ENCODE measurements around the gene PRR5. TPM values are rescaled to one million over a fixed set of nuclear protein-coding genes. Genes with fewer than 3 reads are reported as not detected.
A peak's percentile ranks its signal among the peaks of the same experiment; 100 is the strongest.

PRR5 gene
- total and polyA plus RNA-seq, 7 experiments from 2014 or later = 19.6 to 49.1 (median 30.7) TPM

DNA sequence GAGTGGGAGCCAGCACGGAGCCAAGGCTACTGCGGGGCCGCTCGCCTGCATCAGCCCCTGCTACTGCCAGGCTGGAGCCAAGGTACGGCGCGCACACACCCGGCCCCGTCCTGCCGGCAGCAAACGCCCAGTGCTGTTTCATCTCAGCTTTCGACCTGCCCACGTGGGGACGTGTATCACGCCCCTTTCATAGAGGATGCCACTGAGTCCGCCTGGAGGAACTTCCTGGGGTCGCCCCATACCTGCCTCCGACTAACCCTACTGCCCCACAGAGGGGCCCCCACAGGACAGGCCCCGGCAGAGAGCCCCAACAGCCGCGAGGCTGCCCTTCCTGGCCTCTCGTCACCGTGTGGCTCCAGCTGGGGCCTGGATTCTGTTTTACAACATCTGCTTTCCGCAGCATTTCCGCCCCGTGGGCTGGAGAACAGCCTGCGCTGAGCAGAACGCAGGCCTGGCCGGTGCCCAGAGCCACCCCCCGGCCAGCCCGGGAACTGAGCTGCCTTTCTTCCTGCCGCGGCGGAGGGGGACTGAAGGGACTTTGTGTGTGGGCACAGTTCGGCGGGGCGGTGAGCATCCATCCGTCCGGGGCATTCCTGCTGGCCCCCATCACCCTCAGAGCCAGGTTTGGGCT lies 27.5 kb downstream of the PRR5 start:
- DNase-seq = peak in 3 of 9 donors; percentile 16 to 18 (median 17)
- peaks cover 0 to 32% (median 0%) of the 10 kb centered on the region in 3 experiments for H3K36me3 ChIP-seq (ENCODE audit: control insufficient read depth in 2 of 3, insufficient read depth in 3 of 3, low read length in 3 of 3)

GRCh38 chr22:44730022-44730393 lies 28.0 kb downstream of the PRR5 start:
- peaks cover 0 to 17% (median 3%) of the 10 kb centered on the region in 7 donors for H3K4me1 Mint-ChIP-seq
- no peaks in the 10 kb centered on the region for H3K9me3 ChIP-seq (ENCODE audit: control insufficient read depth in 2 of 3, low read length in 3 of 3)
- H3K4me3 ChIP-seq (ENCODE audit: low read length) = no peak overlapping the region
- H3K27ac Mint-ChIP-seq = no peak overlapping the region
- H3K4me3 Mint-ChIP-seq = no peak overlapping the region
- H3K36me3 Mint-ChIP-seq = peaks cover 0 to 12% (median 0%) of the 10 kb centered on the region in 5 donors
- ATAC-seq (no peak), DNase-seq (no peak)
- CTCF ChIA-PET = interaction anchor here (1.0 kb wide), 1 partner anchor 10 kb away, joined by 3 read pairs; no protein-coding TSS in a partner anchor
- H3K9me3 Mint-ChIP-seq = peaks cover 0 to 3% (median 0%) of the 10 kb centered on the region in 11 donors
- no peak overlapping the region for H3K27ac ChIP-seq (ENCODE audit: low read depth, low read length)
- H3K27me3 Mint-ChIP-seq = no peaks in the 10 kb centered on the region
- POLR2A ChIA-PET = no interaction called here
- H3K4me1 ChIP-seq (ENCODE audit: control insufficient read depth in 2 of 2, insufficient read depth in 2 of 2, low read length in 2 of 2) = no peaks in the 10 kb centered on the region
- H3K36me3 ChIP-seq (ENCODE audit: control insufficient read depth in 2 of 3, insufficient read depth in 3 of 3, low read length in 3 of 3) = peaks cover 0 to 27% (median 0%) of the 10 kb centered on the region in 3 experiments
- H3K27me3 ChIP-seq (ENCODE audit: control insufficient read depth in 2 of 2, insufficient read depth in 2 of 2, low read length in 2 of 2) = no peaks in the 10 kb centered on the region
- intact Hi-C loops (cut with micrococcal nuclease) = no loop called here

More for the DNA sequence above, 27.5 kb downstream of the PRR5 start:
- H3K36me3 Mint-ChIP-seq = peaks cover 0 to 13% (median 0%) of the 10 kb centered on the region in 5 donors
- H3K4me3 Mint-ChIP-seq = peak overlapping the region in 3 of 10 donors; percentile 8 to 19 (median 17)
- H3K4me1 ChIP-seq (ENCODE audit: control insufficient read depth in 2 of 2, insufficient read depth in 2 of 2, low read length in 2 of 2) = no peaks in the 10 kb centered on the region
- H3K4me3 ChIP-seq (ENCODE audit: low read length) = no peak overlapping the region
- H3K27me3 Mint-ChIP-seq = no peaks in the 10 kb centered on the region
- no peaks in the 10 kb centered on the region for H3K27me3 ChIP-seq (ENCODE audit: control insufficient read depth in 2 of 2, insufficient read depth in 2 of 2, low read length in 2 of 2)
- H3K9me3 Mint-ChIP-seq = peaks cover 0 to 3% (median 0%) of the 10 kb centered on the region in 11 donors
- ChIA-PET CTCF (no interaction called here), POLR2A (no interaction called here)
- peak overlapping the region in 3 of 9 donors; percentile 9 to 63 (median 28) for H3K27ac Mint-ChIP-seq
- intact Hi-C loops (cut with micrococcal nuclease) = no loop called here
- H3K4me1 Mint-ChIP-seq = peaks cover 0 to 17% (median 3%) of the 10 kb centered on the region in 7 donors
- H3K27ac ChIP-seq (ENCODE audit: low read depth, low read length) = no peak overlapping the region
- peak; percentile 59 for ATAC-seq
- no peaks in the 10 kb centered on the region for H3K9me3 ChIP-seq (ENCODE audit: control insufficient read depth in 2 of 3, low read length in 3 of 3)

GRCh38 chr22:44730490-44731356 lies 28.7 kb downstream of the PRR5 start:
- Histone ChIP-seq H3K27ac (ENCODE audit: low read depth, low read length) (no peak overlapping the region), H3K4me1 (ENCODE audit: control insufficient read depth in 2 of 2, insufficient read depth in 2 of 2, low read length in 2 of 2) (no peaks in the 10 kb centered on the region), H3K9me3 (ENCODE audit: control insufficient read depth in 2 of 3, low read length in 3 of 3) (no peaks in the 10 kb centered on the region), H3K36me3 (ENCODE audit: control insufficient read depth in 2 of 3, insufficient read depth in 3 of 3, low read length in 3 of 3) (peaks cover 0 to 21% (median 0%) of the 10 kb centered on the region in 3 experiments), H3K4me3 (ENCODE audit: low read length) (no peak overlapping the region), H3K27me3 (ENCODE audit: control insufficient read depth in 2 of 2, insufficient read depth in 2 of 2, low read length in 2 of 2) (no peaks in the 10 kb centered on the region)
- ChIA-PET POLR2A (no interaction called here), CTCF (interaction anchor here (1.0 kb wide), 1 partner anchor 9 kb away, joined by 3 read pairs; no protein-coding TSS in a partner anchor)
- Mint-ChIP-seq H3K4me3 (peak overlapping the region in 1 of 10 donors; percentile 34), H3K27me3 (no peaks in the 10 kb centered on the region), H3K36me3 (peaks cover 0 to 11% (median 0%) of the 10 kb centered on the region in 5 donors), H3K9me3 (peaks cover 0 to 3% (median 0%) of the 10 kb centered on the region in 11 donors), H3K4me1 (peaks cover 0 to 17% (median 3%) of the 10 kb centered on the region in 7 donors), H3K27ac (peak overlapping the region in 5 of 9 donors; percentile 34 to 87 (median 48))
- DNase-seq (no peak), ATAC-seq (no peak)
- intact Hi-C loops (cut with micrococcal nuclease) = no loop called here

DNA sequence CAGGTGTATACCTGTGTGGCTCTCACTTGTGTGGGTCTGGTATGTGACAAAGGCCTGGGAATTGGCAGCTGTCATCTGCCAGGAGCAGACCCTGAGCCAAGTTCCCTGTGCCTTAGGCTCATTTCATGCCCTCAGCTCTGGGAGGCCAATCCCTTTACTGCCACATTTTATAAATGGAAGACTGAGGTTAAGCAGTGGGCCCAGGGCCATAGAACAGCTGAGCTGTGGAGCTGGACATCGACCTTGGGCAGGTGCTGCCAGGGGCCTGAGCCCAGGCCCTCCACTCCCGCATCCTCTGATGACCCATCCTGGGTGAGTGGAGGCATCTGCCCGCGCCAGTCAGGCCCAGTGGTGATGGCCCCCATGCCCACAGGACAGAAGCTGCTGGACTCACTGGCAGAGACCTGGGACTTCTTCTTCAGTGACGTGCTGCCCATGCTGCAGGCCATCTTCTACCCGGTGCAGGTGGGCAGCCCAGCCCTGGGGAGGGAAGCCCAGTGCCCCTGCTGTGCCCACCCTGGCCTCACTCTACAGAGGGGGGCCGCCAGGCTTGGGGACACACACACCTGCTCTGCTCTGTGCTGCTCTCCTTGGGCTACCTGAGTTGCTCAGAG lies 29.5 kb downstream of the PRR5 start:
- Mint-ChIP-seq H3K27ac (peak overlapping the region in 2 of 9 donors; percentile 52 to 56), H3K4me3 (no peak overlapping the region), H3K9me3 (peaks cover 0 to 5% (median 0%) of the 10 kb centered on the region in 11 donors), H3K36me3 (peaks cover 0 to 7% (median 0%) of the 10 kb centered on the region in 5 donors), H3K4me1 (peaks cover 0 to 21% (median 6%) of the 10 kb centered on the region in 7 donors), H3K27me3 (no peaks in the 10 kb centered on the region)
- H3K4me1 ChIP-seq (ENCODE audit: control insufficient read depth in 2 of 2, insufficient read depth in 2 of 2, low read length in 2 of 2) = no peaks in the 10 kb centered on the region
- no peak for DNase-seq
- H3K4me3 ChIP-seq (ENCODE audit: low read length) = no peak overlapping the region
- peaks cover 0 to 16% (median 0%) of the 10 kb centered on the region in 3 experiments for H3K36me3 ChIP-seq (ENCODE audit: control insufficient read depth in 2 of 3, insufficient read depth in 3 of 3, low read length in 3 of 3)
- intact Hi-C loops (cut with micrococcal nuclease) = no loop called here
- ATAC-seq = no peak
- H3K27ac ChIP-seq (ENCODE audit: low read depth, low read length) = no peak overlapping the region
- ChIA-PET POLR2A (no interaction called here), CTCF (no interaction called here)
- H3K27me3 ChIP-seq (ENCODE audit: control insufficient read depth in 2 of 2, insufficient read depth in 2 of 2, low read length in 2 of 2) = no peaks in the 10 kb centered on the region
- H3K9me3 ChIP-seq (ENCODE audit: control insufficient read depth in 2 of 3, low read length in 3 of 3) = no peaks in the 10 kb centered on the region

DNA sequence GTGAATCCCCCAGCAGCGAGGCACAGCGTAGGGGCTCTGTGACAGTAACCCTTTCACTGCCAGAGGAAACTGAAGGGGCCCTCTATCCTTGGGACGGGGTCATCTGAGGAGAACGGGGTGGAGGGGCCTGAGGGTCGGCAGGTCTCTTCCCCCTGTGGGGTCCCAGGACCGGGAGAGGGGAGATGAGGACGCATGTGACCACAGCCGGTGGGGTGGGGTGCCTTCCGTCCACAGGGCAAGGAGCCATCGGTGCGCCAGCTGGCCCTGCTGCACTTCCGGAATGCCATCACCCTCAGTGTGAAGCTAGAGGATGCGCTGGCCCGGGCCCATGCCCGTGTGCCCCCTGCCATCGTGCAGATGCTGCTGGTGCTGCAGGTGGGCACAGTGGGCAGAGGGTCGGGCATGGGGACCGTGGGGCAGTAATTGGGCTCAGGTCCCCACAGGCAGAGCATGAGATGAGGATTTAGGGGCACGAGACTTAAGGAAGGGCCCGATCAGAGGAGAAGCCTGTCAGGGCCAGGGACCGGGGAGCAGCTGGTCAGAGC lies 30.1 kb downstream of the PRR5 start:
- ATAC-seq = no peak

GRCh38 chr22:44732661-44733060 lies 30.7 kb downstream of the PRR5 start:
- H3K36me3 Mint-ChIP-seq = peaks cover 0 to 7% (median 0%) of the 10 kb centered on the region in 5 donors
- H3K4me1 Mint-ChIP-seq = peaks cover 0 to 18% (median 6%) of the 10 kb centered on the region in 7 donors
- Histone ChIP-seq H3K9me3 (ENCODE audit: control insufficient read depth in 2 of 3, low read length in 3 of 3) (no peaks in the 10 kb centered on the region), H3K4me1 (ENCODE audit: control insufficient read depth in 2 of 2, insufficient read depth in 2 of 2, low read length in 2 of 2) (no peaks in the 10 kb centered on the region), H3K27me3 (ENCODE audit: control insufficient read depth in 2 of 2, insufficient read depth in 2 of 2, low read length in 2 of 2) (no peaks in the 10 kb centered on the region), H3K4me3 (ENCODE audit: low read length) (no peak overlapping the region), H3K36me3 (ENCODE audit: control insufficient read depth in 2 of 3, insufficient read depth in 3 of 3, low read length in 3 of 3) (peaks cover 0 to 4% (median 0%) of the 10 kb centered on the region in 3 experiments), H3K27ac (ENCODE audit: low read depth, low read length) (no peak overlapping the region)
- ChIA-PET POLR2A (no interaction called here), CTCF (interaction anchor here (0.7 kb wide), 2 partner anchors 26 to 70 kb away, joined by 3 read pairs; no protein-coding TSS in a partner anchor)
- no peak for DNase-seq
- peaks cover 0 to 5% (median 0%) of the 10 kb centered on the region in 11 donors for H3K9me3 Mint-ChIP-seq
- H3K27ac Mint-ChIP-seq = peak overlapping the region in 1 of 9 donors; percentile 68
- intact Hi-C loops (cut with micrococcal nuclease) = no loop called here
- no peak for ATAC-seq
- H3K27me3 Mint-ChIP-seq = no peaks in the 10 kb centered on the region
- no peak overlapping the region for H3K4me3 Mint-ChIP-seq

More for the DNA sequence above, 30.1 kb downstream of the PRR5 start:
- intact Hi-C loops (cut with micrococcal nuclease) = no loop called here
- no peaks in the 10 kb centered on the region for H3K4me1 ChIP-seq (ENCODE audit: control insufficient read depth in 2 of 2, insufficient read depth in 2 of 2, low read length in 2 of 2)
- Mint-ChIP-seq H3K9me3 (peaks cover 0 to 5% (median 0%) of the 10 kb centered on the region in 11 donors), H3K4me1 (peaks cover 0 to 21% (median 6%) of the 10 kb centered on the region in 7 donors), H3K27me3 (no peaks in the 10 kb centered on the region), H3K4me3 (no peak overlapping the region), H3K27ac (peak overlapping the region in 1 of 9 donors; percentile 68), H3K36me3 (peaks cover 0 to 7% (median 0%) of the 10 kb centered on the region in 5 donors)
- no peaks in the 10 kb centered on the region for H3K27me3 ChIP-seq (ENCODE audit: control insufficient read depth in 2 of 2, insufficient read depth in 2 of 2, low read length in 2 of 2)
- H3K4me3 ChIP-seq (ENCODE audit: low read length) = no peak overlapping the region
- POLR2A ChIA-PET = no interaction called here
- H3K9me3 ChIP-seq (ENCODE audit: control insufficient read depth in 2 of 3, low read length in 3 of 3) = no peaks in the 10 kb centered on the region
- peaks cover 0 to 9% (median 0%) of the 10 kb centered on the region in 3 experiments for H3K36me3 ChIP-seq (ENCODE audit: control insufficient read depth in 2 of 3, insufficient read depth in 3 of 3, low read length in 3 of 3)
- no peak for DNase-seq
- no peak overlapping the region for H3K27ac ChIP-seq (ENCODE audit: low read depth, low read length)
- CTCF ChIA-PET = interaction anchor here (0.7 kb wide), 1 partner anchor 26 kb away, joined by 3 read pairs; no protein-coding TSS in a partner anchor

Data from naive thymus-derived CD4-positive, alpha-beta T cell (primary cell).